Stimulated activated naive CD8-positive, alpha-beta T cell treated with anti-CD3 and anti-CD28 coated beads, Interleukin-15, Interleukin-2, amounts not matched to agents 100 ng/mL and 50 ng/mL, for 24 hours (primary cell): ENCODE data around the gene ITCH.

Experiments
- H3K27ac Mint-ChIP-seq: one replicate; pipeline ENCODE4 v1.8.0; 2021; ENCODE audit warnings: mild to moderate bottlenecking, mixed read lengths
- H3K27me3 Mint-ChIP-seq: one replicate; pipeline ENCODE4 v1.8.0; 2021; ENCODE audit warnings: mixed read lengths
- H3K36me3 Mint-ChIP-seq: one replicate; pipeline ENCODE4 v1.8.0; 2021; ENCODE audit warnings: low read depth, mixed read lengths
- H3K4me1 Mint-ChIP-seq: one replicate; pipeline ENCODE4 v1.8.0; 2021; ENCODE audit warnings: low read depth, mixed read lengths
- H3K4me3 Mint-ChIP-seq: one replicate; pipeline ENCODE4 v1.8.0; 2021; ENCODE audit warnings: mild to moderate bottlenecking, mixed read lengths
- H3K9me3 Mint-ChIP-seq: one replicate; pipeline ENCODE4 v1.8.0; 2021; ENCODE audit warnings: mixed read lengths

The ITCH gene

GRCh38 chr20:34553366-34553867, 190.3 kb downstream of the ITCH start:
- Mint-ChIP-seq H3K4me3 (no peak overlapping the region), H3K9me3 (no peaks in the 10 kb centered on the region), H3K27ac (no peak overlapping the region), H3K27me3 (no peaks in the 10 kb centered on the region), H3K36me3 (peaks cover 3% of the 10 kb centered on the region), H3K4me1 (peaks cover 7% of the 10 kb centered on the region)

DNA sequence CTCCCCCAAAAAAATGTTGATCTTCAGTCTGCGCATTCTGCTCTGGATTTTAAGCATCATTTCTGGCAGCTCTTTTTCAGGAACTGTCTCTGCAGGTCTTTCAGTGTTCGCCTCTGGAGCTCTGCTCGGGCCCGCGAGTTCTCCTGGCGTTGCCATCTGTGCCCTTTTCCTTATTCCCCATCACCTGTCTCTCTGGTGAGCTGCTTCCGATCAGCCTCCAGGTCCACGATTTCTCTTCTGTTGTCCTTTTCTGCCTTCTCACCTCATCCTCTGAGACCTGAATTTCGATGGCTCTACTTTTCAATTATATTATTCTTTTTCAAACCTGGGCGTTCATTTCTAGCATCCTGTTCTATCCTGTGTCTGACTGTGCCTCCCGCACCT, 194.9 kb downstream of the ITCH start:
- peaks cover 7% of the 10 kb centered on the region for H3K4me1 Mint-ChIP-seq
- H3K36me3 Mint-ChIP-seq: peaks cover 3% of the 10 kb centered on the region
- no peaks in the 10 kb centered on the region for H3K27me3 Mint-ChIP-seq
- peak overlapping the region; percentile 87 for H3K4me3 Mint-ChIP-seq
- no peaks in the 10 kb centered on the region for H3K9me3 Mint-ChIP-seq
- H3K27ac Mint-ChIP-seq: peak overlapping the region; percentile 86

- peaks cover 7% of the 10 kb centered on the region for H3K4me1 Mint-ChIP-seq
- peak within 1 kb of the TSS; percentile 87 for H3K4me3 Mint-ChIP-seq
- H3K27ac Mint-ChIP-seq: peak within 1 kb of the TSS; percentile 86
- no peaks in the 10 kb centered on the region for H3K27me3 Mint-ChIP-seq
- peaks cover 3% of the 10 kb centered on the region for H3K36me3 Mint-ChIP-seq
- no peaks in the 10 kb centered on the region for H3K9me3 Mint-ChIP-seq
Observed at GRCh38 chr20:34558320-34559218, 195.5 kb downstream of the ITCH start, which contains the start of gene MAP1LC3A. TSS of gene MAP1LC3A (plus strand) at chr20:34558718. CDS start at chr20:34558869, 151 bp downstream.

DNA sequence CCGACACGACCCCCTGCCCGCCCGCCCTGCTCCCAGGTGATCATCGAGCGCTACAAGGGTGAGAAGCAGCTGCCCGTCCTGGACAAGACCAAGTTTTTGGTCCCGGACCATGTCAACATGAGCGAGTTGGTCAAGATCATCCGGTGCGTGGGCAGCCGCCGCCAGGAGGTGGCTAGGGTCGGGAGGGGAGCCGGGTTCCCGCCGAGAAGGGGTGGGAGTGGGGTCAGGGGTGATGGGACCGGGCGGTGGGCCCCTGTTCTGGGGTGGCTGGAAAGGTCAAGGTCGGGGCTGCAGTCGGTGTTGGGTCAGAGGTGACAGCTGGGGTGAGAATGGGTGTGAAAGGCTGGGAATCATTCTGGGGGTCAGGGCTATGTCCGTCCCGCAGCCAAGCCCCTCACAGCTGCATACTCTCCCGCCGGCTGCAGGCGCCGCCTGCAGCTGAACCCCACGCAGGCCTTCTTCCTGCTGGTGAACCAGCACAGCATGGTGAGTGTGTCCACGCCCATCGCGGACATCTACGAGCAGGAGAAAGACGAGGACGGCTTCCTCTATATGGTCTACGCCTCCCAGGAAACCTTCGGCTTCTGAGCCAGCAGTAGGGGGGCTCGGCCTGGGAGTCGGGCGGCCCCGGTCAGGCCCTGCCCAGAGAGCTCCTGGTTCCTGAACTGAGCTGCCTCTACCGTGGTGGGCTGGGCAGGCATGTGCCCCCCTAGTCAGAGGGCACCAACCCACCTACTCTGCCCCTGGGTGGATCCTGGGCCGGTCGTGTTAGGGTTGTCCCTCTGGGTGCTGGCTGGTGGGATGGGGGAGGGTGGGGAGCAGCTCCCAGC, 196.5 kb downstream of the ITCH start:
- Mint-ChIP-seq H3K9me3 (no peaks in the 10 kb centered on the region), H3K27ac (no peak overlapping the region), H3K27me3 (no peaks in the 10 kb centered on the region), H3K4me1 (peaks cover 7% of the 10 kb centered on the region), H3K4me3 (peak overlapping the region; percentile 35), H3K36me3 (peaks cover 3% of the 10 kb centered on the region)

DNA sequence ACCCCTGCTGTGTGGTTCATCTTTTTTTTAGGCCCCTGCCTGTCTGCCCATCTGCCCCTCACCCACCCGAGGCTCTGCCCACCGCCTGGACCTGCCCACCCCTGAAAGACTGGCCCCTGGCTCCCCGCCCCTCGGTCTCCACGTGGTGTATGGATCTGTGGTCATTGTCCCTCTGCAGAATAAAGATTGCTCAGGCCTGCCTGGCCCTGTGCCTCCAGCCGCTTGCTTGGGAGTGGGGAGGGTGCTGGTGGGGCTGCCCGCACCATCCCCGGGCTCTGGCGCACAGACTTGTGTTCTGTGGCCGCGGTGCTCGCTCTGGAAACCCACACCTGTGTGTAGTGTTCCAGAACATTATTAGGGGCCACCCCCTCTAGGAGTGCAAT, 197.1 kb downstream of the ITCH start:
- Mint-ChIP-seq H3K9me3 (no peaks in the 10 kb centered on the region), H3K27ac (no peak overlapping the region), H3K4me3 (peak overlapping the region; percentile 20), H3K27me3 (no peaks in the 10 kb centered on the region), H3K36me3 (peaks cover 3% of the 10 kb centered on the region), H3K4me1 (peaks cover 7% of the 10 kb centered on the region)

GRCh38 chr20:34560614-34561013, 197.5 kb downstream of the ITCH start:
- Mint-ChIP-seq H3K27ac (no peak overlapping the region), H3K9me3 (no peaks in the 10 kb centered on the region), H3K36me3 (peaks cover 4% of the 10 kb centered on the region), H3K27me3 (no peaks in the 10 kb centered on the region), H3K4me1 (peaks cover 7% of the 10 kb centered on the region), H3K4me3 (peak overlapping the region; percentile 20)
